ENCODE measurements around the gene ARHGAP26.
"Not testable (repeated sequence)": the region's sequence is repeated elsewhere in the genome, so short reads cannot be mapped to it uniquely, and the experiment has no call there.

The ARHGAP26 gene

DNA sequence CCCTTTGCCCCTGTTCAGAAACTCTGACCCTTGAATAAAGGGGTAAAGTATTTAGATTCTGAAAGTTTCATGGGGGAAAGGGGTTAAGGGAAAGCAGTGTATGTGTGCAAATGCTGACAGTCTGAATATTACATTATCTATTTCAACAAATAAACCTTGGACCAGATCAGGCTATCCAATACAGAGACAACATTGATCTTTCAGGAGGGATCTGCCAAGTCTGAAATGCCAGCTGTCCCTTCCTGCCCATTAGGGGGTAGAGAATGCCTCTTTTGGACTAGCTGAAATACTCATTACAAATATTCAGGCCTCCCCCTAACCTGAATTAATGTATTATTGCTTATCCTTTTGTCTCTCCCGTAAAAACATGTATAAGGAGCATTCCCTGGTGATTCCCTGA is 413.8 kb downstream of the ARHGAP26 start:
- in situ Hi-C loops (cut with HindIII; ENCODE audit: low sequenced_read_pairs) = no loop called here

DNA sequence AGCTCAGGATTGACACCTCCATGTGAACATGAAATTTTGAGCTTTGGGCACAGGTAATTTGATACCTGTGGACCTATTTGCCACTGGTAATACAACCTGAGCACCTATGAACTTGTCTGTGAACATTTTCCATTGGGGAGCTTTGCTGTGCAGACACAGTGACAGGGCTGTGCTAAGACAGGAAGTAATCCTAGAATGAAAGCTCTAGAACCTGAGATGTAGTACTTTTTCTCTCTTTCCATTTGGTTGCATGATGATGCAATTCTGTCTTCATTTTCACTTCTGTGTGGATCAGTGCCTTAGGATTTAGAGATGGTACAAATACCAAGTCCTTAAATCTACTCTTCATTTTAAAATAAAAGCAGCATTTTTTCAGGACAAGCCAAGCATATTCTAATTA is 416.4 kb downstream of the ARHGAP26 start:
- in situ Hi-C loops (cut with HindIII; ENCODE audit: low sequenced_read_pairs) = no loop called here

DNA sequence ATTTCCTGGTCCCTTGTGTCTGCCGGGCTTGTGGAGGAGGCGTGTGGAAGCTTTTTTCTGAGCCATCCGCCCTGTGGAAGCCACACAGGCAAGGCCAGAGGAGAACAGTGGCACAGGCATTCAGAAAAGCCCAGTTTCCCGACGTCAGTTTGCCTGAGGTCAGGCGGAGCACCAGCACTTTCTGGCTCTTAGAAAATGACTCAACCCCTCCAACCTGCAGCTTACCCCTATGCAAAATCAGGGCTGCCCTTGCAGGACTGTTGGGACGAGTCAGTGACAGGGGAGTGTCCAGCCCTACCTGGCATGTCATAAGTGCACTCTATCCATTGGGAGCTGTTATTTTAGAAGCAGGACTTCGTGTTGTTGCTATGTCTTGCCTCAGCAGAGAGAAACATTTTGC is 417.3 kb downstream of the ARHGAP26 start:
- in situ Hi-C loops (cut with HindIII; ENCODE audit: low sequenced_read_pairs) = no loop called here

DNA sequence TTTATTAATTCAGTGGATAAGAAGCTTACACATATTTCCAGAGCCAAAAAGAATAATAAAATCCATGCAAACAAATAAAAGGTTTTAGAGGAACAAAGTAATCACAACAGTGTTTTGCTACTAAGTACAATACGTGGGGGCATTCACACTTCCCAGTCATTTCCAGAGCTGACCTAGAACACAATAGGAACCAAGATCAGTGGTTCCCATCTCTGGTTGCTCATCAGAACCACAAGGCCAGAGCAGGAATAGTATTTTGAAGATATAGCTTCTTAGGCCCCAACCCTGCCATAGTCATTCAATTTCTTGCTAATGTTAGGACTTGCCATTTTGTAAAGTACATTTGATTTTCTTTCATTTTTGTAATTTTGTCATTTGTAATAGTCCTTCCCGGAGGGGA is 417.9 kb downstream of the ARHGAP26 start:
- in situ Hi-C loops (cut with HindIII; ENCODE audit: low sequenced_read_pairs) = no loop called here

DNA sequence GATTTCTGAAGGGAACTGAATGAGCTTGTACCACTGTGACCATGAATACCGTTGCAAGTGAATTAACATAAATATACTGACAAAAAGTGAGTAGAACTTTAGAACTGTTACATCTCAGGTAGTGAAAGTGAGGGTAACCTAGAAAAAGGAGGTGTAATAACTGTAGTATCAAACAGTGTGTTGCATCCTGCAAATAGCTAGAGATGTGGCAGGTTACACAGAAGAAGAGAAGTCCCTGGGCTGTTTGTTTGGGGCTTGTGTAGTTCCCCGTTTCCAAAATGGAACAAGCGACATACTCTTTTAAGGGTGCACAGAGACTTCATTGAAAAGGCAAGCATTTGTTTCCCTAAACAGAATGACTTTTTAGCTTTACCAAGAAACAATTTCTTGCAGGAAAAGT is 418.5 kb downstream of the ARHGAP26 start:
- in situ Hi-C loops (cut with HindIII; ENCODE audit: low sequenced_read_pairs) = no loop called here

DNA sequence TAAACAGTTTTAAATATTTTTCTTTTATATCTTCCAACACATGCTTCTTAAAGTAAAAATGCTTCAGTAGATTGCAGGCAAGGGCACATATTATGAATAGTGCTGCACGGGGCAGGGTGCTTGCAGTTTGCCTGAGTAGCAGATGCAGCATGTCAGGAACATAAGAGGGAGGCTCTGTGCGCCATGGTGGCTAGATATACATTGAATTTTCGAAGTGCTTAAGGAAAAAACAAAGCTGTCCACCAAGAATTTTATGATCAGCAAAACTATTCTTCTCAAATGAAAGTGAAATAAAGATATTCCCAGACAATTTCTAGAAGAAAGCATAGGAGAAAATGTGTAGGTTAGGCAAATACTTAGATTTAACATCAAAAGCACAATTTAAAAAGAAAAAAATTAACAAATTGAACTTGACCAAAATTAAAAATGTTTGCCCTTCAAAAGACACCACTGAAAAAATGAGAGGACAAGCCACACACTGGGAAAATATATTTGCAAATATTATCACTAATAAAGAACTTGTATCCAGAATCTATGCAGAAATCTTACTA is 420.2 kb downstream of the ARHGAP26 start:
- in situ Hi-C loops (cut with HindIII; ENCODE audit: low sequenced_read_pairs) = no loop called here

DNA sequence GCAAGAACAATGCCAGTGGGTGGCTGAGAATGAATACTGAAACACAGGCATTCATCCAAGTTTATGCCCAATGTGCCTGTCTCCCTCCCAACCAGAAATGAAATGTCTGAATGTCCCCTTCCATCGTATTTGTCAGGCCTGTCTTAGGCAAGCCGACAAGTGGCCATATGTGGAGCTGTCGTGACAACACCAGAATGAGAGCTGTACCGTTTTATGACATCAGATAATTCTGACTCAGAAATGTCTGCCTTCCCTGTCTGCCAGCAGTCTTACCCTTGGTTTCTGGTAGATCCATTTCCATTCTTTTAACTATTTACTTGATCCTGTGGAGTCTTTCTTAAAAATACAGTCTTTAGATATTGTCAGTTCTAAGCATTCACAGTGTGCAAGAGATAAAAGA is 421.5 kb downstream of the ARHGAP26 start:
- in situ Hi-C loops (cut with HindIII; ENCODE audit: low sequenced_read_pairs) = no loop called here

DNA sequence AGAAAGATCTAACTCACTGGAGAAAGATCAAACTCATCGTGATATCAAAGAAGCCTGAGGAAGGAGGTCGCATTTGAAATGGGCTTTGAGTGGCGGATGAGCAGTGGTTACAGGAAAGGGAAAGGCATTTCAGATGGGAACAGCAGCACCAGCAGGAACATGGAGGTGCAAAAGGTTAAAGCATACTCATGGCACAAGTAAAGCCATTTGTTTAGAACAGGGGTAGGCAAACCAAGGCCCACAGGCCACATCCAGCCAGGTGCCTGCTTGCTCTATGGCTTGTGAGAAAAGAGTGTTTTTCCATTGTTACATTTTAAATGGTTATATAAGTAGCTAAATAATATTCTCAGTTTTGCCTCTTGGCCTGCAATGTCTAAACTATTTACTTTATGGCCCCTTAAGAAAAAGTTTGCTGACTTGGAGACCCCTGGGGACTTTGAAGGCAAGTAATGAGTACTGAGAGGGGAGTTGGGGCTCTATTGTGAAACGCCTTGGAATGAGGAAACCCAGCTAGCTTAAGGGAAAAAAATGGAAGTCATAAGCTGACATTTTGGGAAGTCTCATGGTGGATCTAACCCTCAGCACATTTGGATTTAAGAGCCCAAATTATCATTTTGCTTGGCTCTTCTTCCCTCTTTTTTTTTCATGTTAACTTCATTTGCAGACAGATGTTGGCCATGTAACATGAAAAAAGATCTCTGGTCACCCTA is 422.2 kb downstream of the ARHGAP26 start:
- in situ Hi-C loops (cut with HindIII; ENCODE audit: low sequenced_read_pairs) = no loop called here

DNA sequence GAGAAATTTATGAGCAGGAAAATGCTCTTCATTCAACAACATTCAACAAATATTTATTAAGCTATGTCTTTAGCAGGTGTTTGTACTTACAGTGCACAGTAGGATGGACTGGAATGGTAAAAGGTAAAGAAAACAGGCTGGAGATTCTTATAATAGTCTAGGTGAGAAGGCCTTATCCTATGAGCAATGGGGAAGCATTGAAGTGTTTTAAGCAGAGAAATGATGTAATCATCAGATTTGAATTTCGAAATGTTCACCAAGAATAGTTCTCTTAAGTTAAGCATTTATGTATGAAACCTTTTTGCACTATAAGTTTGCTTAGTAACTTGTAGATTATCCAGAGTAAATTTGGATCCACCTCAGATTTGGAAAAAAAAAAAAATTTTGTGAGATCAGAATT is 424.0 kb downstream of the ARHGAP26 start:
- in situ Hi-C loops (cut with HindIII; ENCODE audit: low sequenced_read_pairs) = no loop called here

DNA sequence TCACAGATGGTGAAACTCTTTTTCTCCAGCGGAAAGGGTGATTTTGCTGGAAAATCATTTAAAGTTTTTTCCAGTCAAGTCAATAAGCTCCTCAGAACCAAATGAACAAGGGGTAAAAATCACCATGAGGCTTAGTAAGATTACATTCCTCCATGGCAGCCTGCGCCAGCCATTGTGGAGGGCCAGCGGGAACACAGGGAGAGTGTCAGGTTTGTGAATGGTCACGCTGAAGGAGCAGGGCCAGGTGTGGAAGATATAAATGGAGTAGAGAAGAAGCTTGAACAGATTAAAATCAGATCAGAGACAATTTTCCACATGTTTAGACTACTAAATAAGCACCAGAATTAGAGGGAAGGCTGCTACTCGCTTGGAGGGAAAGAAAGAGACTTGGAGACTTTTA is 424.5 kb downstream of the ARHGAP26 start:
- in situ Hi-C loops (cut with HindIII; ENCODE audit: low sequenced_read_pairs) = no loop called here

DNA sequence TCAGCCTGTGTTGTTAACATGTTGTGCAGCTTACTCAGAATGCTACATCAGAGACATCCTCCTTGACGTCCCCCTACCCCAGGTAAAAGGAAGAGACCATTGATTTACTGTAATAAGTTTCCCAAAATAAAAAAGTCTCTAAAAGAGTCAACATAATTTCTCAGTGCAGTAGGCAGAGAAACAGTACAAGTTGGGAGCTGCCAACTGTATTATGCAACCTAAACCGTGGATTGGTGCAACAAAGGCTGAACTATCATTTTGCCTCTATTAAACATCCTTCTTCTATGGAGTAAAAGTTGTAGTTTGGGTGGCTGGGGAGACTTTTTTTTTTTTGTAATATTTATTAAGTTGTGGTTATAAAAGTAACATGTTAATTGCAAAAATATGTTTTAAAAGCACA is 425.3 kb downstream of the ARHGAP26 start:
- in situ Hi-C loops (cut with HindIII; ENCODE audit: low sequenced_read_pairs) = no loop called here

DNA sequence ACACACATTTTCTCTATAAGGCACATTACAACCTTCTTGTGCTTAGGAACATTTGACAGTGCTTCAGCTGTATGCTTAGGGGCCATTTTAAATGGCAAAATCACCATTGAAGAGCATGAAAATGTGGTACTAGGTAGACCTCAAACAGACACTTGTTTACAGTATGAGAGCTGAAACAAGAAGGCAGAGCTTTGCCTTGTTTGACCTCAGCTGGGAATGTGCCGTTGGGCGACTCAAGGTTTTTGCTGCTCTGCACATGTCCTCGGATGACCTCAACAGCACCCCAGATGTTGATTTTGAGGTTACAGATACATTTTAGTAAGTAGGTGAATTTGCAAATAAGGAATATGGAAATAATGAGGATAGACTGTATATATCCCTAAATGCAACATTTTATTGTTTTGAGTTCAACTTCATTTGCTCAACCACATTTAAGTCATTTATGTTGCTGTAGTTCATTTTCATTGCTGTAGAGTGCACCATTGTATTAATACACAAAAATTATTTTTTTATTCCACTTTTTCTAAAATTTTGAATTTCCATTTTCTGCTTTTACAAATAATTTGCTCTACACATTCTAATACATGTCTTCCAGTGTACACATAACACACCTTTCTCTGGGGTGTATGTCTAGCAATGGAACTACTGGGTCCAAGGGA is 426.6 kb downstream of the ARHGAP26 start:
- in situ Hi-C loops (cut with HindIII; ENCODE audit: low sequenced_read_pairs) = no loop called here

DNA sequence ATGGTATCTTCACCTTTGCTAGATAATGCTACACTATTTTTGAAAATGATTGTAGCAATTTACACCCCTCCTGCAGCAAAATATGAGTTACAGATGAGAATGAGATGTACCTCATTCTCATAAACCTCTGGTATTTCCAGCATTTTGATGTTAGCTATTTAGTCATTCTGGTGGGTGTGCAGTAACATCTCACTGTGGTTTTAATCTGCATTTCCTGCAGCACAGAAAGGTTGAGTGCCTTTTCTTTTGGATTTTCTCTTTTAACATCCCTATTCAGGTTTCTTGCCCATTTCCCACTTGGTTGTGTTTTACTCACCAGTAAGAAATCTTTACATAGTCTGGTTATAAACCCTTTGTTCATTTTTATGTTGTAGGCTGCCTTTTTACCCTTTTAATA is 427.1 kb downstream of the ARHGAP26 start:
- in situ Hi-C loops (cut with HindIII; ENCODE audit: low sequenced_read_pairs) = no loop called here

DNA sequence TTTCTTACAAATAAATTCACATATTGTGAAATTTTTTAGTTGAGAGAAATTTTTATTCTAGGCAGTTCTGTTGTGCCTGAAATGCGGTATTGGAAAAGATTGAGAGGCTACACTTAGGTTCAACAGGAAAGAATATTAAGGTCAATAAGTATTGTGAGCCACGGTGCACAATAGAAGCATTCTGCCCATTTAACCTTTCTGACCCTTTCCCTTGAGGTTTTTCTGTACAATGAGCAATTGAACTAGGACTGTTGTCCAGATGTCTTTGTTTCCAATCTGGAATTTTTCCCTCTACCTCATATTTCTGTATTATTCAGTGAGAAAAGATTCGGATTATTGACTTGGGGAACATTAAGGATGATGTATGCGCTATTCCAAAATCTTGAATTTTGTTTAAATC is 428.2 kb downstream of the ARHGAP26 start:
- in situ Hi-C loops (cut with HindIII; ENCODE audit: low sequenced_read_pairs) = no loop called here

DNA sequence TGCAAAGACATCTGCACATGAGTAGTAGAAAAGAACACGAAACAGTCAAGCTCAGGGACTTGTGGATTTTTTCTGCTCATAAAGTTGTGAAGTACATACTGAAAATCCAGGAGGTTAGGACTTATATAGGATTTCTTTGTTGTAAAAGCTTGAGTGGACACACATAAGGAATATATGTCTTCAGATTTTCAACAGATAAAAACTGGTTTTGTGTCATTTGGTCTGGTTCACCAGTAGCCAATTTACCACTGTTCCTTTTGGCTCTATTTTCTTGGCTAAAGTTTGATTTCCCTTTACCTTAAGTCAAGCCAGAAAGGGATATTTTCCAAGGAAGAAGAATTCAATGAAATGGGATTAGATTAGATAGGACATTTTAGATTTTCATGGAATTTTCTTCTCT is 429.0 kb downstream of the ARHGAP26 start:
- in situ Hi-C loops (cut with HindIII; ENCODE audit: low sequenced_read_pairs) = no loop called here

DNA sequence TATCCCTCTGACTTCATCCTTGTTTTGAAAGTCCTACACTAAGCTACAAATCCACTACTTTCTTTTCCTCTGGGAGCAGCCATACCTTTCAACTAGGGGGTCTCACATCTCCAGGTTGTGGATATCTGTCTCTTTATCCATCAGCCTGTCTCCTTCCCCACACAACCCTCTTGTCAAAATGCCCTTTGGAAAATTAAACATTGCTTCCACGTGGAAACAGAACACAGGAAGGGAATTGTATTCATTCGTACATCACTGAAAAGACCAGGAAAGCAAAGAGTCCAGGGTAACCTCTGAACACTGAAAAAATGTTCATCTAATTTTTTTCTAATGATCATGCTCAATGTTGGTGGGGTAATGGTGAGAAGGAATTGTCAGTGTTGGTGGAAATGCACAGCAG is 429.7 kb downstream of the ARHGAP26 start:
- in situ Hi-C loops (cut with HindIII; ENCODE audit: low sequenced_read_pairs) = no loop called here

DNA sequence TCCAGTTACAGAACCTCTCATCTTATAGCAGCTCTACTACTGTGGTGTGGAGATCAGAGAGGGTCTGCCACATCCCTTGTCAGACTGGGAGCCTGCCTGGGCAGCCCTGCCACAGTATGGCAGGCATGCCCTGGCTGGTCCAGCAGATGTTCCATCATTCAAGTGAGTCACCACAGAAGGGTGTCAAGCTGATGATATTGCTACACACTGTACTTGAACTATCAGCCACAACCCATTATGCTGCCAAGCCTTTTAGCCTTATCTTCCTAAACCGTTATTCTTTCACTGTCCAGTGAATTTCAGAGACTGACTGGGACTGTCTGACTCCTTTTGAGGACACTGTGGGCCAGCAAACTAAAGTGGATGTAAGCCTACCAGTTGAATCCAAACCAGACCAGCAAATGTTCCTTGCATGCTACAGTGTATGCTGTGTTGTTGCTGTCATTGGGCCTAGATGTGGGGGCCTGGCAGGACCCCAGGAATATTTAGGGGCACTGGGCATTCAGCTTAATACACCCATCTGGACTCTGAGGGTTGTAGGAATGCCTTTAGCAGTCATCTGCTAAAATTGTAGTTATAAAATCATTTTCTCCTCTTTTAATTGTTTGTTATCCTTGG is 430.7 kb downstream of the ARHGAP26 start:
- in situ Hi-C loops (cut with HindIII; ENCODE audit: low sequenced_read_pairs) = no loop called here

DNA sequence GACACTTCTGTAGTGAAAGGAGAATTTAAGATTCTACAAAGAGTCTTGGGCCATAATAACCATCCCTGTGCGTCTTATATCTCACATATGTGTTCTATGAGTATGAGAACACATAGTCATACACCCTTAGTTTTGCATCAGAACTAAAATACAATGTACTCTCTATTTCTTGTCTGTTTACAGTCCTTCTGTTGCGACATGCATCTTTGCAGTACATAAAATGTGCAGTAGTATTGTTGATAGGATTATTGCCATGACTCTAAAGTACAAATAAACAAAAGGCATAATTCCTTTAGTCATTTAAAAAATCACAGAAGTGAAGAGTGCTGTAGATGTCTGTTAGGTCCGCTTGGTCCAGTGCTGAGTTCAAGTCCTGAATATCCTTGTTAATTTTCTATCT is 431.4 kb downstream of the ARHGAP26 start:
- in situ Hi-C loops (cut with HindIII; ENCODE audit: low sequenced_read_pairs) = no loop called here

DNA sequence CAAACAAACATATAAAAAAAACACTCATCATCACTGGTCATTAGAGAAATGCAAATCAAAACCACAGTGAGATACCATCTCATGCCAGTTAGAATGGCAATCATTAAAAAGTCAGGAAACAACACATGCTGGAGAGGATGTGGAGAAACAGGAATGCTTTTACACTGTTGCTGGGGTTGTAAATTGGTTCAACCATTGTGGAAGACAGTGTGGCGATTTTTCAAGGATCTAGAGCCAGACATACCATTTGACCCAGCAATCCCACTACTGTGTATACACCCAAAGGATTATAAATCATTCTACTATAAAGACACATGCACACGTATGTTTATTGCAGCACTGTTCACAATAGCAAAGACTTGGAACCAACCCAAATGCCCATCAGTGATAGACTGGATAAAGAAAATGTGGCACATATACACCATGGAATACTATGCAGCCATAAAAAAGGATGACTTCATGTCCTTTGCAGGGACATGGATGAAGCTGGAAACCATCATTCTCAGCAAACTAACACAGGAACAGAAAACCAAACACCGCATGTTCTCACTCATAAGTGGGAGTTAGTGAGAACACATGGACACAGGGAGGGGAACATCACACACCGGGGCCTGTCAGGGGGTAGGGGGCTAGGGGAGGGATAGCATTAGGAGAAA is 433.3 kb downstream of the ARHGAP26 start:
- in situ Hi-C loops (cut with HindIII; ENCODE audit: low sequenced_read_pairs) = not testable (repeated sequence)

DNA sequence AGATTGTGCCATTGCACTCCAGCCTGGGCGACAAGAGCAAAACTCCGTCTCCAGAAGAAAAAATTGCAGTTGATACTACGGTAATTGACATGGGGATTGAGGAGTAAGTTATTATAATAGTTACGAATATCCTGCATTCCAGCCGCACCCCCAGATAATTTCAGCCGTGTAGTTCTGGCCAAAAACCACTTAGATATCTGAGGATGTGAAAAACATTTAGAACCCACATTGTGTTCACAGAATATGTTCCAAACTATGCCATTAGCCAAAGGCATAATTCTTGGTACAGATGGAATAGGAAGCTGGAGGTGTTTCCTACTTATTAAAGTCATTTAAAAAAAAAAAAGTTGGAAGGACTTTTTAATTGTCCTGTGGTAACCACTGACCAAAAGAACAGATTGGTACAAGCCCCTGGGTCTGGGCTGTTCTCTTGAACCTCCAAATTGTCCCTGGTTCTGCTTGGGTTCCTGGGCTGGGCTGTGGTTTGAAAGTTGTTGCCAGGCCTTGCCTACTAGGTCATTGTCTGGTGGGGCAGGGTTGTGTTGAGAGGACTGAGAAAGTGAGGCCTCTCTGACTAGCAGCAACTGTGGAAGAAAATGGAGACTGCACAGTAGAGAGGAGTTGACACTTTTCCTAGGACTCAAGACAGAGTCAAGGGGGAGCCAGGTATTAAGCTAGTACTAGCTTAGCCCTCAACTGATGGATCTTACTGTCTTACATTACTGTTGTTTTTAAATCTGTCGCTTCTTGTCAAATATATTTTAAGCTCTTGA is 434.5 kb downstream of the ARHGAP26 start:
- in situ Hi-C loops (cut with HindIII; ENCODE audit: low sequenced_read_pairs) = no loop called here

DNA sequence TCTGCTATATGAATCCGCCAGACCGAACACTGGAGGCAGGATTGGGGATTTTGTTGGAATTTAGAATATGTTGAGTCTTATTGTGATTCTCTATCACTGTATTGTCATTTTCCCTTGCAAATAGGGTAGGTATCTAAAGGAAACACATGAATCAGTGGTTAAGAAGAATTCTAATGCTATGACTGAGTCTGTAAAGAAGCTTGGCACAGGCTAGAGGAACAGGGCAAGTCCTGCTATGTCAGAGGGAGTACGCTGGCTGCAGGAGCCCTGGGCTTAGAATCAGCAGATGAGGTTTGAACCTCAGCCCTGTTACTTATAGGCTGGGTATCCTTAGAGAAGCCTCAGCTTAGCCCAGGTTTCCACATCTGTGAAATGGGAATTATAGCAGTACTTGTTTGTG is 435.2 kb downstream of the ARHGAP26 start:
- in situ Hi-C loops (cut with HindIII; ENCODE audit: low sequenced_read_pairs) = no loop called here

Data from endothelial cell of hepatic sinusoid (primary cell).